Astrocyte of the cerebellum (primary cell): ENCODE results near the gene PRDM8.

Experiments
- DNase-seq: peaks from one replicate; pipeline ENCODE4 v3.0.0-alpha.2; 2011; ENCODE audit warnings: low read depth
- H3K4me3 ChIP-seq: 2 replicates; pipeline ENCODE4 v1.5.1; 2011; ENCODE audit warnings: mild to moderate bottlenecking, low read depth, low read length, moderate library complexity
- CTCF ChIP-seq: IDR thresholded peaks from 2 replicates; pipeline ENCODE4 v1.5.1; 2012; ENCODE audit warnings: low read length, low read depth, moderate library complexity, mild to moderate bottlenecking; ENCODE audit errors: missing control alignments
- in situ Hi-C: cut with HindIII; loops from 2 replicates; pipeline ENCODE4 v1.10.0; 2017; ENCODE audit warnings: low sequenced_read_pairs

PRDM8 gene

GRCh38 chr4:80183250-80184052 is 13.9 kb upstream of the PRDM8 start:
- peak overlapping the region; percentile 89 for H3K4me3 ChIP-seq
- TF ChIP-seq CTCF = no peak
- in situ Hi-C loops = no loop called here
- no peak for DNase-seq

GRCh38 chr4:80184053-80184824 is 13.1 kb upstream of the PRDM8 start:
- in situ Hi-C loops = no loop called here
- DNase-seq = peak; percentile 62
- peak overlapping the region; percentile 89 for H3K4me3 ChIP-seq
- TF ChIP-seq CTCF = peak; percentile 86

GRCh38 chr4:80184825-80185756 is 12.2 kb upstream of the PRDM8 start:
- no peak for DNase-seq
- in situ Hi-C loops = no loop called here
- no peak for TF ChIP-seq CTCF
- peak overlapping the region; percentile 89 for H3K4me3 ChIP-seq

GRCh38 chr4:80185787-80186548 is 11.3 kb upstream of the PRDM8 start:
- no peak for DNase-seq
- in situ Hi-C loops = no loop called here
- H3K4me3 ChIP-seq = peak overlapping the region; percentile 89
- no peak for TF ChIP-seq CTCF

- in situ Hi-C loops = no loop called here
- H3K4me3 ChIP-seq = no peak overlapping the region
- no peak for TF ChIP-seq CTCF
- DNase-seq = no peak
Measured at GRCh38 chr4:80186676-80187075, 10.6 kb upstream of the PRDM8 start.
